Measurements from ENCODE around the gene TMEM120A.

- TF ChIP-seq, protein P1, sequence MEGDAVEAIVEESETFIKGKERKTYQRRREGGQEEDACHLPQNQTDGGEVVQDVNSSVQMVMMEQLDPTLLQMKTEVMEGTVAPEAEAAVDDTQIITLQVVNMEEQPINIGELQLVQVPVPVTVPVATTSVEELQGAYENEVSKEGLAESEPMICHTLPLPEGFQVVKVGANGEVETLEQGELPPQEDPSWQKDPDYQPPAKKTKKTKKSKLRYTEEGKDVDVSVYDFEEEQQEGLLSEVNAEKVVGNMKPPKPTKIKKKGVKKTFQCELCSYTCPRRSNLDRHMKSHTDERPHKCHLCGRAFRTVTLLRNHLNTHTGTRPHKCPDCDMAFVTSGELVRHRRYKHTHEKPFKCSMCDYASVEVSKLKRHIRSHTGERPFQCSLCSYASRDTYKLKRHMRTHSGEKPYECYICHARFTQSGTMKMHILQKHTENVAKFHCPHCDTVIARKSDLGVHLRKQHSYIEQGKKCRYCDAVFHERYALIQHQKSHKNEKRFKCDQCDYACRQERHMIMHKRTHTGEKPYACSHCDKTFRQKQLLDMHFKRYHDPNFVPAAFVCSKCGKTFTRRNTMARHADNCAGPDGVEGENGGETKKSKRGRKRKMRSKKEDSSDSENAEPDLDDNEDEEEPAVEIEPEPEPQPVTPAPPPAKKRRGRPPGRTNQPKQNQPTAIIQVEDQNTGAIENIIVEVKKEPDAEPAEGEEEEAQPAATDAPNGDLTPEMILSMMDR (IDR thresholded peaks at IDR 0.05 in 4 of 5, conservative IDR thresholded peaks at IDR 0.05 in 1 of 5), result no peak
- peak in 1 of 2 donors; percentile 50 for TF ChIP-seq POLR2A (IDR thresholded peaks at IDR 0.05)
Measured at GRCh38 chr7:75969182-75969581, 25.2 kb downstream of the TMEM120A start.

All from gastrocnemius medialis (tissue), 4 donors.